GM12872 (cell line): ENCODE measurements around the gene ADH1A.

Experiments used
- CTCF ChIP-seq: IDR thresholded peaks from 3 replicates; pipeline ENCODE4 v1.5.1; 2011; ENCODE audit warnings: low read depth, mild to moderate bottlenecking, low read length, moderate library complexity; ENCODE audit not compliant: insufficient read depth

ADH1A gene

GRCh38 chr4:99305638-99306400 is 15.0 kb upstream of the ADH1A start:
- no peak for TF ChIP-seq CTCF

- TF ChIP-seq CTCF: no peak
Measured at GRCh38 chr4:99301376-99302164, 10.8 kb upstream of the ADH1A start.

- TF ChIP-seq CTCF: no peak
Measured at GRCh38 chr4:99300934-99301333, 10.1 kb upstream of the ADH1A start.

- no peak for TF ChIP-seq CTCF
Measured at GRCh38 chr4:99293357-99293756, 2.6 kb upstream of the ADH1A start.

GRCh38 chr4:99285387-99285786 is 5.4 kb downstream of the ADH1A start:
- no peak for TF ChIP-seq CTCF

GRCh38 chr4:99282731-99283130 is 8.1 kb downstream of the ADH1A start:
- no peak for TF ChIP-seq CTCF

GRCh38 chr4:99281261-99281660 is 9.5 kb downstream of the ADH1A start:
- TF ChIP-seq CTCF: no peak
